ENCODE data around the gene VCPKMT.

The VCPKMT gene

GRCh38 chr14:50069325-50069724 lies 47.0 kb downstream of the VCPKMT start:
- TF ChIP-seq CTCF (IDR thresholded peaks at IDR 0.05; ENCODE audit: poor library complexity, severe bottlenecking), result no peak
- no peak for ATAC-seq (ENCODE audit: low read depth)

GRCh38 chr14:50068496-50068895 lies 47.9 kb downstream of the VCPKMT start:
- no peak for ATAC-seq (ENCODE audit: low read depth)
- Histone ChIP-seq H3K36me3 (ENCODE audit: low read depth) (no peaks in the 10 kb centered on the region), H3K27ac (ENCODE audit: poor library complexity, severe bottlenecking) (peak overlapping the region; percentile 24), H3K27me3 (ENCODE audit: insufficient read depth, poor library complexity, severe bottlenecking) (no peaks in the 10 kb centered on the region), H3K4me3 (ENCODE audit: severe bottlenecking) (no peak overlapping the region), H3K4me1 (ENCODE audit: insufficient read depth, poor library complexity, severe bottlenecking) (peaks cover 12% of the 10 kb centered on the region), H3K9me3 (ENCODE audit: severe bottlenecking) (no peaks in the 10 kb centered on the region)
- TF ChIP-seq CTCF (IDR thresholded peaks at IDR 0.05; ENCODE audit: poor library complexity, severe bottlenecking), result no peak
- no peak for DNase-seq (ENCODE audit: low spot score)

More at GRCh38 chr14:50069325-50069724, 47.0 kb downstream of the VCPKMT start:
- Histone ChIP-seq H3K4me3 (ENCODE audit: severe bottlenecking) (no peak overlapping the region), H3K4me1 (ENCODE audit: insufficient read depth, poor library complexity, severe bottlenecking) (peaks cover 12% of the 10 kb centered on the region), H3K9me3 (ENCODE audit: severe bottlenecking) (no peaks in the 10 kb centered on the region), H3K27me3 (ENCODE audit: insufficient read depth, poor library complexity, severe bottlenecking) (no peaks in the 10 kb centered on the region), H3K27ac (ENCODE audit: poor library complexity, severe bottlenecking) (no peak overlapping the region), H3K36me3 (ENCODE audit: low read depth) (no peaks in the 10 kb centered on the region)
- no peak for DNase-seq (ENCODE audit: low spot score)

GRCh38 chr14:50067723-50068495 lies 48.5 kb downstream of the VCPKMT start:
- peaks cover 18% of the 10 kb centered on the region for H3K4me1 ChIP-seq (ENCODE audit: insufficient read depth, poor library complexity, severe bottlenecking)
- H3K9me3 ChIP-seq (ENCODE audit: severe bottlenecking), result no peaks in the 10 kb centered on the region
- DNase-seq (ENCODE audit: low spot score) (no peak), ATAC-seq (ENCODE audit: low read depth) (peak; percentile 96)
- no peak for TF ChIP-seq CTCF (IDR thresholded peaks at IDR 0.05; ENCODE audit: poor library complexity, severe bottlenecking)
- H3K27me3 ChIP-seq (ENCODE audit: insufficient read depth, poor library complexity, severe bottlenecking), result no peaks in the 10 kb centered on the region
- H3K36me3 ChIP-seq (ENCODE audit: low read depth), result no peaks in the 10 kb centered on the region
- H3K4me3 ChIP-seq (ENCODE audit: severe bottlenecking), result no peak overlapping the region
- peak overlapping the region; percentile 24 for H3K27ac ChIP-seq (ENCODE audit: poor library complexity, severe bottlenecking)

GRCh38 chr14:50065583-50065982 lies 50.8 kb downstream of the VCPKMT start:
- Histone ChIP-seq H3K27me3 (ENCODE audit: insufficient read depth, poor library complexity, severe bottlenecking) (no peaks in the 10 kb centered on the region), H3K4me1 (ENCODE audit: insufficient read depth, poor library complexity, severe bottlenecking) (peaks cover 41% of the 10 kb centered on the region), H3K36me3 (ENCODE audit: low read depth) (no peaks in the 10 kb centered on the region), H3K27ac (ENCODE audit: poor library complexity, severe bottlenecking) (no peak overlapping the region), H3K4me3 (ENCODE audit: severe bottlenecking) (no peak overlapping the region), H3K9me3 (ENCODE audit: severe bottlenecking) (no peaks in the 10 kb centered on the region)
- no peak for ATAC-seq (ENCODE audit: low read depth)
- DNase-seq (ENCODE audit: low spot score), result no peak
- TF ChIP-seq CTCF (IDR thresholded peaks at IDR 0.05; ENCODE audit: poor library complexity, severe bottlenecking), result no peak

- DNase-seq (ENCODE audit: low spot score), result no peak
- Histone ChIP-seq H3K36me3 (ENCODE audit: low read depth) (no peaks in the 10 kb centered on the region), H3K4me1 (ENCODE audit: insufficient read depth, poor library complexity, severe bottlenecking) (peaks cover 45% of the 10 kb centered on the region), H3K27me3 (ENCODE audit: insufficient read depth, poor library complexity, severe bottlenecking) (no peaks in the 10 kb centered on the region), H3K27ac (ENCODE audit: poor library complexity, severe bottlenecking) (no peak overlapping the region), H3K4me3 (ENCODE audit: severe bottlenecking) (no peak overlapping the region), H3K9me3 (ENCODE audit: severe bottlenecking) (no peaks in the 10 kb centered on the region)
- TF ChIP-seq CTCF (IDR thresholded peaks at IDR 0.05; ENCODE audit: poor library complexity, severe bottlenecking), result no peak
- ATAC-seq (ENCODE audit: low read depth), result no peak
Measured at GRCh38 chr14:50064993-50065392, 51.4 kb downstream of the VCPKMT start.

Data from RWPE2 (cell line).